HG03571 (cell line): ENCODE measurements around the gene SPEM2.

Experiments
- ATAC-seq: cut with Tn5 transposase; IDR thresholded peaks from one replicate; pipeline ENCODE4 v1.9.1; 2021; ENCODE audit not compliant: unreplicated experiment

SPEM2 gene

GRCh38 chr17:7419819-7420610 is 5.4 kb upstream of the SPEM2 start, which contains the start of gene SPEM1:
Gene SPEM1, plus strand, starts transcription at chr17:7420324. Its CDS starts 61 bp downstream, at chr17:7420385.
- no peak for ATAC-seq

GRCh38 chr17:7421186-7421585 is 4.2 kb upstream of the SPEM2 start:
- ATAC-seq = no peak

DNA sequence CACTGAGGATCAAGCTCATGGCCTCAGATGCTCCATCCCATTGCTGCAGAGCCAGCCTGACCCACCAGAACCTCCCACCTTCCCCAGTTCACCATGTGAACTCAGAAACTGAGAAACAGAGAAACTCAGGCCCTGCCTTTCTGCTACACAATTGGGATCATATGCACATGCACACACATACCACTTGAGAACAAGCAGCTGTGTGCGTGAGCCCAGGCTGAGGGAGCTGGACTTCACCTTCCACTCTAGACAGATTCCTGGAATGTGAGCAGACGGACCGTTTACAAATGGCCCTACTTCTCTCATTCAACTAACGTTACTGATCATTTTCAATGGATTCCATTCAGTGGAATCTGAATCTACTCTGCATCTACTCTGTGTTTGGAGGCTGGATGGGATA is 1.7 kb upstream of the SPEM2 start:
- no peak for ATAC-seq

- ATAC-seq = no peak
These were observed 340 bp downstream of the SPEM2 start for GRCh38 chr17:7425756-7426155.

DNA sequence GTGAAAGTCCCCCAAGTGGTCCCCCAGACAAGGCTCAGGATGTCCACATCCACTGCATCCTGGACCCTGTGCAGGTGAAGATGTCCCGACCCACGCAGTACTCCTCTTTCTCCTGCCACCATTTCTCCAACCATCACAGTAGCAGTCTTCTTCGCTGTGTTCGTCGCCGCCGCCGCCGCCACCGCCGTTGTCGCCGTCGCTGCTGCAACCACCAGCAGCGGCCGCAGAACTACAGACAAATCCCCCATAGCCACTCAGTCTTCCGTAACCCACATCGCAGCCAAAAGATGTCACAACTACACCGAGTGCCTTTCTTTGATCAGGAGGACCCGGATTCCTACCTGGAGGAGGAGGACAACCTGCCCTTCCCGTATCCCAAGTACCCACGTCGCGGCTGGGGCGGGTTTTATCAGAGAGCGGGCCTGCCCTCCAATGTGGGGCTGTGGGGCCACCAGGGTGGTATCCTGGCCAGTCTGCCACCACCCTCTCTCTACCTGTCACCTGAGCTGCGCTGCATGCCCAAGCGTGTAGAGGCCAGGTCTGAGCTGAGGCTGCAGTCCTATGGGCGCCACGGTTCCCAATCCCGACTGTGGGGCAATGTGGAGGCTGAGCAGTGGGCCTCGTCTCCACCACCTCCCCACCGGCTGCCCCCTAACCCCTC is 917 bp downstream of the SPEM2 start:
- ATAC-seq = no peak

GRCh38 chr17:7426896-7427489 is 1.6 kb downstream of the SPEM2 start:
- ATAC-seq = no peak

- no peak for ATAC-seq
These were observed 2.1 kb downstream of the SPEM2 start for GRCh38 chr17:7427549-7427948.

DNA sequence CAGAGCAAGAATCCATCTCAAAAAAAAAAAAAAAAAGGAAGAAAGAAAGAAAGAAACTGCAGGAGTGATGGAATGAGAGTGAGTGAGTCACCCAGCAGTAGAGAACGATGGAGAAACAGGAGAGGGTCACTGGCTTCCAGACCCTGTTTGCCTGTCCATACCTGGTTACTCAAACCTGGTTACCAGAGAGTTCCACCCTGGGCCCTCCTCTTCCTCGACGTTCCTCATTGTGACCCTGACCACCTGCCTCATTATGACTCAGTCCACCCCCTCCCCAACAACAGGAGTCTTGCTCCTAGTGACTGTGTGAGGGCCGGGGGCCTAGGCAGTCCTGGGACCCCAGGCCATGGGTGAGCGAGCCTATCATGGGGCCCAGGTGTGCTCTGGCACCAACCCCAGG is 3.1 kb downstream of the SPEM2 start, which contains the start of gene SPEM3:
SPEM3 (plus strand) TSS at position 301 of the 400 bp plus-strand sequence; CDS start at position 347, 46 bp downstream.
- no peak for ATAC-seq

DNA sequence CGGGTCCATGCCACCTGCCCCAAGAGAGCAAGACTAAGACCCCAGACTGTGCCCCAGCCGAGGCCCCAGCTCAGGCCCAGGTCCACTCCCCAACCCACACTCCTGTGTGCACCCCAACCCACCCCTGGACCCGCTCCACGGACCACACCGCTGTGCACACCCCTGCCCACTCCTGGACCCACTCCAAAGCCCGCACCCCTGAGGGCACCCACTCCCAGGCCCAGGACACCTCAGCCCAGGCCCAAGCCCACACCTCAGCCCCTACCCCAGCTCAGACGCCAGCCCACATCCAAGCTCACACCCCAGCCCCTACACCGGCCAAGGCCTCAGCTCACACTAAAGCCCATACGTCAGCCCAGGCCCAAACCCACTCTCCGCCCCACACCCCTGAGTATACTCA is 4.3 kb downstream of the SPEM2 start:
- ATAC-seq = no peak

GRCh38 chr17:7431231-7431630 is 5.8 kb downstream of the SPEM2 start:
- no peak for ATAC-seq

DNA sequence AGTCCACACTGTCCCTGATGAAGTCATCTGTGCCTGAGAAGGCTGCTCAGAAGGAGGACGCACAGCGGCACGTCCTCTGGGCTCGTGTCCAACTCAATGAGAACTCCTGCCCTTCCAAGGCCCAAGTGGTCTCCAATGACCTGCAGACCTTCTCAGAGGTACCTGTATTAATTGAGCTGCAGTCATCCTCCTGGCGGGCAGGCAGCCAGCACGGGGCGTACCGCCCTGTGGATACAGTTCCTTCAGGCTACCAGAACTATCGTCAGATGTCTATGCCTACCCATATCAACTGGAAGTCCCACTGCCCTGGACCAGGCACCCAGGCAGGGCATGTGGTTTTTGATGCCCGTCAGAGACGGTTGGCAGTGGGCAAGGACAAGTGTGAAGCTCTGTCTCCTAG is 6.9 kb downstream of the SPEM2 start:
- no peak for ATAC-seq

- ATAC-seq = peak; percentile 17
These were observed 10.5 kb downstream of the SPEM2 start for GRCh38 chr17:7435676-7436555.

- ATAC-seq = no peak
These were observed 11.3 kb downstream of the SPEM2 start for GRCh38 chr17:7436556-7437368.

GRCh38 chr17:7437369-7437863 is 12.0 kb downstream of the SPEM2 start:
- no peak for ATAC-seq

GRCh38 chr17:7437950-7438614 is 12.7 kb downstream of the SPEM2 start:
- ATAC-seq = no peak

GRCh38 chr17:7438656-7439460 is 13.4 kb downstream of the SPEM2 start:
- no peak for ATAC-seq

- ATAC-seq = no peak
These were observed 14.2 kb downstream of the SPEM2 start, which contains the start of gene FGF11 for GRCh38 chr17:7439462-7440112. Gene FGF11, plus strand, starts transcription at chr17:7439512. Its CDS starts 109 bp downstream, at chr17:7439621.
